ENCODE data around the gene METTL1.
A peak's percentile ranks its signal among the peaks of the same experiment; 100 is the strongest.

Gene METTL1

DNA sequence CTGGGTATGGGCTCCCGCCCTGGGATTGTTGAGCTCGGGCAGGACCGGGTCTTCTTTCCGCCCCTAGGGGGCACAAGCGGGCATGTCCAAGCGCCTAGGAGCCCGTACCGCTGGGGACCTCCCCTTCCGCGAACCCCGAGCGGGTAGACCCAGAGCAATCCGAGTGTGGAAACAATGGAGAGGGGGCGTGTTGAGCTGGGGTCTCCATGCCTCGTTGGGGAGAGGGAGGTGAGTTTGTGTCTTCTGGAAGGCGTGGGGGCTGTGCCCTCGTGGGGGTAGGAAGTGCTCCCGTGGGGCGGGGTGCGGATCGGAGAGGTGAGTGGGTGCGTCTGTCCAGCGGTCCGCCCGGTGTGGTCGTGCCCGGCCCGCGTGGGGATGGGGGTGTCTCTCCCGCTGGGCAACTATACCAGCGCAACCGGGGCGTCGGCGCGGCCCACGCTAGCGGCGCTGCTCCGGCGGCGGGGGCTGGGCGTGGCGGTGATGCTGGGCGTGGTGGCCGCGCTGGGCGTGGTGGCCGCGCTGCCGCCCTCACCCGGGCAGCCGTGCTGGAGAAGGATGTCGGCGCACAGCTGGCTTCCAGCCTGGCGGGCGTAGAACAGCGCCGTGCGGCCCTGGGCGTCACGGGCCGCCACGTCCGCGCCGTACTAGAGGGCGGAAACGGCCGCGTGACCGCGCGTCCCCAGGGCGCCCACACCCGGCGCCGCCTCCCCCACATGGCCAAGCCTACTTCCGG, 45.6 kb downstream of the METTL1 start:
- Histone ChIP-seq H3K4me3 (ENCODE audit: low read length, poor library complexity, severe bottlenecking) (no peak overlapping the region), H3K4me2 (ENCODE audit: low read depth, low read length, poor library complexity, severe bottlenecking) (no peak overlapping the region), H3K9me2 (replicated peaks; ENCODE audit: low read depth, low read length) (no peaks in the 10 kb centered on the region), H3K4me1 (ENCODE audit: insufficient read depth, low read length, poor library complexity, severe bottlenecking) (no peaks in the 10 kb centered on the region), H3K9ac (ENCODE audit: low read depth, low read length, poor library complexity, severe bottlenecking) (no peak overlapping the region), H3K9me3 (ENCODE audit: insufficient read depth, low read depth, low read length) (no peaks in the 10 kb centered on the region), H3F3A (ENCODE audit: low read depth) (no peaks in the 10 kb centered on the region), H4K20me1 (ENCODE audit: insufficient read depth, low read length, poor library complexity, severe bottlenecking) (no peaks in the 10 kb centered on the region), H3K36me3 (ENCODE audit: insufficient read depth, low read length) (peaks cover 42% of the 10 kb centered on the region; the same call in 1 of the 2 replicates), H3K27me3 (ENCODE audit: insufficient read depth, low read length, poor library complexity, severe bottlenecking) (no peaks in the 10 kb centered on the region), H3K79me2 (ENCODE audit: insufficient read depth, low read length) (no peaks in the 10 kb centered on the region), H2AFZ (ENCODE audit: low read length) (no peak overlapping the region)
- TF ChIP-seq, protein P1, sequence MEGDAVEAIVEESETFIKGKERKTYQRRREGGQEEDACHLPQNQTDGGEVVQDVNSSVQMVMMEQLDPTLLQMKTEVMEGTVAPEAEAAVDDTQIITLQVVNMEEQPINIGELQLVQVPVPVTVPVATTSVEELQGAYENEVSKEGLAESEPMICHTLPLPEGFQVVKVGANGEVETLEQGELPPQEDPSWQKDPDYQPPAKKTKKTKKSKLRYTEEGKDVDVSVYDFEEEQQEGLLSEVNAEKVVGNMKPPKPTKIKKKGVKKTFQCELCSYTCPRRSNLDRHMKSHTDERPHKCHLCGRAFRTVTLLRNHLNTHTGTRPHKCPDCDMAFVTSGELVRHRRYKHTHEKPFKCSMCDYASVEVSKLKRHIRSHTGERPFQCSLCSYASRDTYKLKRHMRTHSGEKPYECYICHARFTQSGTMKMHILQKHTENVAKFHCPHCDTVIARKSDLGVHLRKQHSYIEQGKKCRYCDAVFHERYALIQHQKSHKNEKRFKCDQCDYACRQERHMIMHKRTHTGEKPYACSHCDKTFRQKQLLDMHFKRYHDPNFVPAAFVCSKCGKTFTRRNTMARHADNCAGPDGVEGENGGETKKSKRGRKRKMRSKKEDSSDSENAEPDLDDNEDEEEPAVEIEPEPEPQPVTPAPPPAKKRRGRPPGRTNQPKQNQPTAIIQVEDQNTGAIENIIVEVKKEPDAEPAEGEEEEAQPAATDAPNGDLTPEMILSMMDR (conservative IDR thresholded peaks at IDR 0.05; ENCODE audit: low read length): peak; percentile 53
- no peak for TF ChIP-seq EZH2phosphoT487 (IDR thresholded peaks at IDR 0.05; ENCODE audit: borderline replicate concordance)

DNA sequence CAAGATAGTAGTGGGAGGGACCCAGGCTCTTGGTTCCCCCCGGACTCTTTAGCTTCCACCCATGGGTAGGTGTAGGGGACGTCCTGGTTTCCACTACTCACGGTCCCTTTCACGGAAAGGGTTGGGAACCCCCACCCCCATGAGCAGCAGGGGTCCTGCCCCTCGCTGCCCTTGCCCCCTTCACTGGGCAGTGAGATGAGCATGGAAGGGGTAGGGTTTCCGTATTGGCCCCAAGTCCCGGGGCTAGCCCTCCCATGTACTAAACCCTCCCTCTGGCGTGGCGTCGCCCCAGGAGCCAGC, 46.1 kb downstream of the METTL1 start:
- no peaks in the 10 kb centered on the region for H3K9me3 ChIP-seq (ENCODE audit: insufficient read depth, low read depth, low read length)
- H3K4me1 ChIP-seq (ENCODE audit: insufficient read depth, low read length, poor library complexity, severe bottlenecking): no peaks in the 10 kb centered on the region
- H4K20me1 ChIP-seq (ENCODE audit: insufficient read depth, low read length, poor library complexity, severe bottlenecking): no peaks in the 10 kb centered on the region
- no peaks in the 10 kb centered on the region for H3K79me2 ChIP-seq (ENCODE audit: insufficient read depth, low read length)
- H3F3A ChIP-seq (ENCODE audit: low read depth): no peaks in the 10 kb centered on the region
- no peak overlapping the region for H3K9ac ChIP-seq (ENCODE audit: low read depth, low read length, poor library complexity, severe bottlenecking)
- H3K27me3 ChIP-seq (ENCODE audit: insufficient read depth, low read length, poor library complexity, severe bottlenecking): no peaks in the 10 kb centered on the region
- no peak overlapping the region for H2AFZ ChIP-seq (ENCODE audit: low read length)
- H3K9me2 ChIP-seq (replicated peaks; ENCODE audit: low read depth, low read length): no peaks in the 10 kb centered on the region
- no peak overlapping the region for H3K4me3 ChIP-seq (ENCODE audit: low read length, poor library complexity, severe bottlenecking)
- no peak overlapping the region for H3K4me2 ChIP-seq (ENCODE audit: low read depth, low read length, poor library complexity, severe bottlenecking)
- peaks cover 37% of the 10 kb centered on the region; the same call in 1 of the 2 replicates for H3K36me3 ChIP-seq (ENCODE audit: insufficient read depth, low read length)
- TF ChIP-seq, protein P1 (conservative IDR thresholded peaks at IDR 0.05; ENCODE audit: low read length): no peak
- no peak for TF ChIP-seq EZH2phosphoT487 (IDR thresholded peaks at IDR 0.05; ENCODE audit: borderline replicate concordance)

DNA sequence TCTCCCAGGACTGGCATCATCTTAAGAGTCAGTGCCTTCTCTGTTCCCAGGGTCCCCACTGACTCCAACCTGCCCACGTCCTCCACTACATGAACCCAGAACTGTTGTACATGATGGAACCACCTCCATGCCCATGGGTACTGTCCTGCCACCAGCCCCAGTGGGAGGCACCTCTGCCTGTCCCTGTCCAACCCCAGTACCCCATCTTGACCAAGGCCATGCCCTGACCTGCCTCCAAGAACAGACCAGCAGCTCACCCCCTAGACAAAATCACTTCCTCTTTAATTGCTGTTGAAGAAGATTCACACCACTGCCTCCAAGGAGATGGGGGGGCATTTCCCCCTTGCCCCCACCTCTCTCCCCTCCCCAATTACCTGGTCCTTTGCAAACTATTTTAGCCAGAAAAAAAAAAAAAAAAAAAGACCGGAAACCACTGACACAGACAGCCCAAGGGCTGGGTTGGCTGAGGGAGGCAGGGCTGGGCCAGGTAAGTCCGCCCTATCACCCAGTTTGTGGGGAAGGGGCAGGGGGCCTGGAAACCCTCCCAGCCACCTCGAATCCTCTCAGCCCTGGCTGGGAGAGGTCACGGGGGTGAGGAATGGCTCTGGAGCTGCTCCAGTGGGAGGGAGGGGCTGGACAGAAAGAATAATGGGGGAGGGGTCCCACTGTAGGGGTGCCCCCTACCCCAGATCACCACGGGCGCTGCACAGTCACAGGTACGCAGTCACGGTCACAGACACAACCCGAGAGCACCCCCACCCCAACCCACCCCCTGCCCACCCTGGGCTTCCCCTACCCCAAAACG, 46.8 kb downstream of the METTL1 start:
- no peaks in the 10 kb centered on the region for H3F3A ChIP-seq (ENCODE audit: low read depth)

More for the DNA sequence above, 46.8 kb downstream of the METTL1 start:
- H3K4me3 ChIP-seq (ENCODE audit: low read length, poor library complexity, severe bottlenecking): no peak overlapping the region
- H2AFZ ChIP-seq (ENCODE audit: low read length): no peak overlapping the region
- no peaks in the 10 kb centered on the region for H3K9me3 ChIP-seq (ENCODE audit: insufficient read depth, low read depth, low read length)
- no peak for TF ChIP-seq EZH2phosphoT487 (IDR thresholded peaks at IDR 0.05; ENCODE audit: borderline replicate concordance)
- TF ChIP-seq, protein P1 (conservative IDR thresholded peaks at IDR 0.05; ENCODE audit: low read length): no peak
- no peak overlapping the region for H3K4me2 ChIP-seq (ENCODE audit: low read depth, low read length, poor library complexity, severe bottlenecking)
- no peaks in the 10 kb centered on the region for H3K27me3 ChIP-seq (ENCODE audit: insufficient read depth, low read length, poor library complexity, severe bottlenecking)
- no peaks in the 10 kb centered on the region for H3K4me1 ChIP-seq (ENCODE audit: insufficient read depth, low read length, poor library complexity, severe bottlenecking)
- H3K9me2 ChIP-seq (replicated peaks; ENCODE audit: low read depth, low read length): no peaks in the 10 kb centered on the region
- no peak overlapping the region for H3K9ac ChIP-seq (ENCODE audit: low read depth, low read length, poor library complexity, severe bottlenecking)
- H3K79me2 ChIP-seq (ENCODE audit: insufficient read depth, low read length): no peaks in the 10 kb centered on the region
- H4K20me1 ChIP-seq (ENCODE audit: insufficient read depth, low read length, poor library complexity, severe bottlenecking): no peaks in the 10 kb centered on the region
- H3K36me3 ChIP-seq (ENCODE audit: insufficient read depth, low read length): peaks cover 32% of the 10 kb centered on the region; the same call in 1 of the 2 replicates

Data from Loucy (cell line).